Ramos (cell line): Measurements from ENCODE around the gene GCSH.

Experiments
- in situ Hi-C: fragments of 300-500 bp; cut with MboI; formaldehyde crosslinking; loops from one replicate; pipeline ENCODE4 v1.14.3; 2022; ENCODE audit warnings: low sequenced_read_pairs; ENCODE audit not compliant: unreplicated experiment

Gene GCSH

DNA sequence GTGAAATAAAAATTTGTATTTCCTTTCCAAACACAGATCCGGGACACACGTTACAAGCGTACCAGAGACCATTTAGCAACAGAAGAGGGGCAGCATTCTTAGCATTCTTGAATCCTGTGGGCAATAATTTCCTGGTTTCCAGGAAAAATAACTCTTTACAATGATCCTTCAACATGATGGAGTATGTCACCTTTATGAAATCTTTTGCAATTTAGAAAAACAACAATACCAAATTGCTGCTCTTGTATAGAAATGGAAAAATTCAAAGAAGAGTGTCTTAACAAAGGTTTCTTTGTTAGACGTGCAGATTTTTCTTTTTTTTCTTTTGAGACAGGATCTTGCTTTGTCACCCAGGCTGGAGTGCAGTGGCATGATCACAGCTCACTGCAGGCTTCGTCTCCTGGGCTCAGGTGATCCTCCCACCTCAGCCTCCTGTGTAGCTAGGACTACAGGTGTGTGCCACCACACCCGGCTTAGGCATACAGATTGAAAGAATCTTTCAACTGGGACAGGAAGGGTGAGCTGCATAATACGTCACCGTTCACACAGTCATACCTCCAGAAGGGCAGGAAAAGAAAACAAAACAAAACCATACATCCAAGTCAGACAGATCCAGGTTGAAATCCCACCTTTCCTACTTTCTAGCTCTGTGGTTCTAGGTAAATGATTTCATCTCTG, 10.8 kb upstream of the GCSH start:
- in situ Hi-C loops: no loop called here

DNA sequence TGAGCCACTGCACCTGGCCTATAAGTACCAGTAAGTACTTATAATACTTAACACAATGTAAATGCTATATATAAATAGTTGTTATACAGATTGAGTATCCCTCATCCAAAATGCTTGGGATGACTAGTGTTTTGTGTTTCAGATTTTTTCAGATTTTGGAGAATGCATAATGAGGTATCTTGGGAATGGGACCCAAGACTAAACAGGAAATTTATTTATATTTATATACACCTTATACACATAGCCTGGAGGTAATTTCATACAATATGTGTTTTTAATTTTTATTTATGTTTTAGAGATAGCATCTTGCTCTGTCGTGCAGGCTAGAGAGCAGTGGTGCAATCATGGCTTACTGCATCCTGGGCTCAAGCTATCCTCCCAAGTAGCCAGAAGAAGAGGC, 9.8 kb upstream of the GCSH start:
- in situ Hi-C loops: no loop called here

DNA sequence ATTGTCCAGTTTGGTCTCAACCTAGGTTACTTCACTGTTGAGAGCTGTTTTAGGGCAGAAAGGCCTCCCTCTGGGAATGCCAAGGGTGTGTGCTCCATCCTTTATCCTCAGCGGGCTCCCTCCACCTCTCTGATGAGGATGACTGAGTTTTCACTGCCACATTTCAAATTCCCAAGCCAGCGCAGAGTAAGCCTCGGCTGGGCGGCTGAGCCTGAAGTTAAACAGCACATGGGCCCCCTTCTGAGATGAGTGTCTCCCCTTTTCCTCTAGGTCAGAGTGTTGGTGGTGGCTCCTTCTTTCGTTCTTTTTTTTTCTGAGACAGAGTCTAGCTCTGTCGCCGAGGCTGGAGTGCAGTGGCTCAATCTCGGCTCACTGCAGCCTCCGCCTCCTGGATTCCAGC, 5.5 kb upstream of the GCSH start:
- in situ Hi-C loops: no loop called here

GRCh38 chr16:81099958-81100357, 3.8 kb upstream of the GCSH start:
- in situ Hi-C loops: no loop called here

- in situ Hi-C loops: no loop called here
These were observed 1.0 kb upstream of the GCSH start for GRCh38 chr16:81097230-81097629.

GRCh38 chr16:81096715-81097208, 567 bp upstream of the GCSH start:
- in situ Hi-C loops: no loop called here

DNA sequence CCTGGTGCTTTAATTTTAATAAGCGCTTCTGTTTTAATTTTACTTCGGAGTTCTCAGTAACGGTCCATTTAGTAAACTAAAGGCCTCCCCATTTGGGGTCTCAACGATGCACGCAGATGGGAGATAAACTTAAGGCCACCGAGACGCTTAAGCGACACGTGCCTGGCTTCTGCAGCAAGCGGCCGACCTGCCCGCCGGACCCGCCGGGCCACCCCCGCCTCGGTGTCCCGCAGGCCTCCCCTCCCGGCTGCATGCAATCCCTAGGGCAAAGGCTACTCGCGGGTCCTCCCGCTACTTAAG, 592 bp downstream of the GCSH start:
- in situ Hi-C loops: no loop called here

DNA sequence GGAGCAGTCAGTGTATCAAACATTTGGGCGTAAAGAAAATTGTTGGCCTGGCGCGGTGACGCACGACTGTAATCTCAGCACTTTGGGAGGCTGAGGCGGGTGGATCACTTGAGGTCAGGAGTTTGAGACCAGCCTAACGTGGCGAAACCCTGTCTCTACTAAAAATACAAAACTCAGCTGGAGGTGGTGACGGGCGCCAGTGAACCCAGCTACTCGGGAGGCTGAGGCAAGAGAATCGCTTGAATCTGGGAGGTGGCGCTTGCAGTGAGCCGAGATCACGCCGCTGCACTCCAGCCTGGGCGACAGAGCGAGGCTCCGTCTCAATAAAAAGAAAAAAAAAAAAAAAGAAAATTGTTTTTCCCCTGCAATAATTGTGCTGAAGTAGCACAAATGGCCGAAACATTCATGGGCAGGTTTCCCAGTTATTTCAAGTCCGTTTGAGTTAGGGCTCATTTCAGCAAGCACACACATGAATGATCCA, 1.4 kb downstream of the GCSH start:
- in situ Hi-C loops: no loop called here

DNA sequence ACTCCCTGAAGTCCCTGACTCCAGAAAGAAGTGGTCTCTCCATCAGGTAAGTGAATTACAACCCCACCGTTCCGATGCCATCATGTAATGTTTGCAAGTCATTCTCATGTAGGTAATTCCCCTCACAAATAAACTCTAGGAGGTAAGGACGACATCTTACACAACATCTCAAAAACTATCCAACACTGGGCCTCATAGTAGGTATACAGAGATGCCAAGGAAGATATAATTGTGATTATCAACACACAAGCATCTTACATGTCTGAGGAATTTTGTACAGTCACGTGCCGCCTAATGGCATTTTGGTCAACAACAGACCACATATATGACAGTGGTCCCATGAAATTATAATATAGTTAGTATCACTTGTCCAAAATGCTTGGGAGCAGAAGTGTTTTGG, 7.4 kb downstream of the GCSH start:
- in situ Hi-C loops: no loop called here

DNA sequence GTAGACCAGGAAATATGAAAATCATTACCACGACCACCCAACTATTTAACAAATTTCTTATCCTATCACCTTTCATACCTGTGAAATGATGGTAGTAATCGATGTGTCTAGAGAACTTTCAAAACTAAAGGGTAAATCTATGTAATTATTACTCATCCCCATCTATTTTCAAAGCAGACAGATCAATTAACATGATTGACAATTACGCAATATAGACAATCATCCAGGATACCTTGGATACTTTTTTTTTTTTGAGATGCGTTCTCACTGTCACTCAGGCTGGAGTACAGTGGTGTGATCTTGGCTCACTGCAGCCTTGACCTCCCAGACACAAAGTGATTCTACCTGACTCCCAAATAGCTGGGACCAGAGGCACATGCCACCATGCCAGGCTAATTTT, 15.2 kb downstream of the GCSH start:
- in situ Hi-C loops: no loop called here

GRCh38 chr16:81080233-81080632, 16.0 kb downstream of the GCSH start:
- in situ Hi-C loops: no loop called here

- in situ Hi-C loops: no loop called here
These were observed 18.9 kb downstream of the GCSH start, which contains the start of gene C16orf46 for GRCh38 chr16:81077076-81077940. C16orf46 (minus strand) TSS chr16:81077238; CDS start chr16:81063955, 13,283 bp downstream.

DNA sequence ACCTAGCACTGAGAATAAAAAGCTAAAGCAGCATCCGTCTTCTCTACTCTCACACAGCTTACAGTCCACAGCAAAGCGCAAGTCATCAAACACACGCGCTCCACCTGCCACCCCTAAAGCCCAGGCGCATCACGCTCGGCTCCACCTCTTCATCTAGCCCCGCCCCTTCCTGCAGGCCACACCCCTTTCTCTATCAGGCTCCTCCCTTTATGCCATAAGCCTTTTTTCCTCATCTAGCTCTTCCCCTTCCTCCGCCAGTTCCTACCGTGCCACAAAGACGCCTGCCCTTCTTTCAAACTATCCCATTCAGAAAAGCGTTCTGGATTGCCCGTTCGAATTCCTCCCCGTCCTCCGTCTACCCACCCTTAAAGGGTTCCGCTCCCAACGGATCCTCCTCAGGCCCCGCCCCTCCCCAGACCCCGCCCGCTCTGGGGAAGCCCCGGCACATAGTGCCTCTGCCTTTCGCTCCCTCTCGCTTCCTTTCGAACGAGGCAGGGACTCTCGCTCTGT, 19.6 kb downstream of the GCSH start:
- in situ Hi-C loops: no loop called here

GRCh38 chr16:81073560-81074330, 22.4 kb downstream of the GCSH start:
- in situ Hi-C loops: no loop called here

DNA sequence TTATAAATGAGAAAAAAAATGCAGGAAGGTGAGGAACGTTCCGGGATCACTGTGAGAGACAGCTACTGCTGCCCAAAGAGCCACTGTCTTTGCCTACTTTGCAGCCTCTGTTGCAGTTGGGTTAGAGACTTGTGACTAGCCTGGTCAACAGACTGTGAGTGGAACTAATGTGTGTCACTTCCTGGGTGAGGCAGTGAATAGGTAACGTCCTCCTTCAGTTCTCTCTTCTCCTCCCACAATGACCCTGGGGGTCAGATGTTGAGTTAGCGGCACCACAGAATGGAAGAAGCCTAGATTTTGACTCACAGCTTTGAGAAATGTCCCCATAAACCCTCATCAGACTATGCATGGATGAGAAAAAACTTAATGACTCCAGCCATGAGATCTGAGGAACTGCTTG, 24.4 kb downstream of the GCSH start:
- in situ Hi-C loops: no loop called here

DNA sequence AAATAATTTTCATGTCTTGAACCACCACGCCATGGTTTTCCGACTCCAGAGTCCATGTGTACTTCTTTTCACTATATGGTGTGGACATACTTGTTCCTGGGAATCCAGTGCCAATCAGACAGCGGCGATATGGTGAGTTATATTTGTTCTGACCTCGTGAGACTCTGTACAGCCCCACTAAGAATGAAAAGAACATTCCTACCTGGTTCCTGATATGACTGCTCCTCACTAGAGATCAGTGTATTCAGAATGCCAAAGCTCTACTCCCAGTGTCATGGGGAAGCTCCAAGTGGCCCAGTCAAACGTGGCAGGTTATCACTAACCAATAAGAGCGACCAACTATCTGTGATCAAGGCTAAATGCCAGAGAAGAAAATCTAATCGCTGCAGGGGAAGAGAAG, 25.2 kb downstream of the GCSH start:
- in situ Hi-C loops: no loop called here

GRCh38 chr16:81069063-81069462, 27.1 kb downstream of the GCSH start:
- in situ Hi-C loops: no loop called here

DNA sequence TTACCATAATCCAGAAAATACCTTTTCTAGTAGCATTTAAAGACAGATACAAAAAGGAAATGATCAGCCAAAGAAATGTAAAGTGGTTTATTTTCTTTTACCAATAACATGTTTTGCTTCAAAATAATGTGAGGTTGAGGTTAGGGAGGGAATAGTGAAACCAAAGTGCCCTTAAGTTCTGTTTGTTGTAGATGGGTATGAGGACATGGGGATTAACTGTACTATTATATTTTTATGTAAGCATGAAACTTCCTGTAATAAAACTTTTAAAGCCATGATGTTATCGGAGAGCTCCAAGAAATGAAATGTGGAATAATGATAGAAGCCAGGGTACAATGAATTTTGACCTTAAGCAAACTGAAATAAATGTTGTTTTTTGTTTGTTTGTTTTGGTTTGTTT, 29.0 kb downstream of the GCSH start:
- in situ Hi-C loops: no loop called here

DNA sequence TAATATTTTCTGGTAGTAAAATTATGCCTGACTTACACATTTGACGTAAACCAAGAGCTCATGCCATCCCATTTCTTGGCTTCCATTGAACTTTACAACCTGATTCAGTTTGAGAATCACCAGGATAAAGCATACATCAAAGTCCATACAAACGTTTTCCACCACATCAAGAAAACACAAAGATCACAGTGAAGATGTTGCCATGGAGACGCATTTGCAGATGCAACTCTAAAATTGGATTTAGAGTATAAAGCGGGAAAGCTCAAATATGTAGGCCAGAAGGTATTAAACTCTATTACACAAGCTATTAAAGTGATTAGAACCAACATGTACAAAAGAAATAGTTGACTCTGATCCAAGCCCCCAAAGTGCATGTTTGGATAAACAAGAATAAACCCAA, 29.5 kb downstream of the GCSH start:
- in situ Hi-C loops: no loop called here

- in situ Hi-C loops: no loop called here
These were observed 34.2 kb downstream of the GCSH start for GRCh38 chr16:81061871-81062608.
